Erythroblast (primary cell): ENCODE data around the gene MAN1B1.

Experiments
- GATA1 ChIP-seq: IDR thresholded peaks from 2 replicates; pipeline ENCODE4 v1.6.1; 2011; ENCODE audit warnings: low read depth, mild to moderate bottlenecking, control low read depth, low read length, moderate library complexity
- POLR2A ChIP-seq: IDR thresholded peaks from 2 replicates; pipeline ENCODE4 v1.6.1; 2011; ENCODE audit warnings: mild to moderate bottlenecking, low read length

GRCh38 chr9:137113385-137114159 is 26.8 kb downstream of the MAN1B1 start:
- TF ChIP-seq POLR2A (no peak), GATA1 (no peak)
